ENCODE data around the gene TNIK. TPM values are rescaled to one million over a fixed set of nuclear protein-coding genes. Genes with fewer than 3 reads are reported as not detected.

TNIK gene
- total and polyA plus RNA-seq, 2 donors: 6.5 to 9.0 TPM

- H3K4me3 ChIP-seq (ENCODE audit: low read length in 2 of 2): no peak overlapping the region
- no peaks in the 10 kb centered on the region for H3K27me3 ChIP-seq (ENCODE audit: control insufficient read depth in 2 of 2, insufficient read depth in 1 of 2, low read length in 1 of 2)
- H3K4me1 ChIP-seq (ENCODE audit: control insufficient read depth in 2 of 2, insufficient read depth in 2 of 2, low read length in 2 of 2): no peaks in the 10 kb centered on the region
- no peaks in the 10 kb centered on the region for H3K9me3 ChIP-seq (ENCODE audit: control insufficient read depth in 2 of 2, insufficient read depth in 1 of 2, low read length in 1 of 2)
- WGBS: 84% methylated on average over 5 of the region's 5 CpGs
- no peak for DNase-seq (ENCODE audit: low read depth in 6 of 9, low spot score in 9 of 9)
- no peaks in the 10 kb centered on the region for H3K36me3 ChIP-seq (ENCODE audit: control insufficient read depth in 2 of 2, insufficient read depth in 2 of 2, low read length in 1 of 2)
- H3K27ac ChIP-seq (ENCODE audit: low read depth in 1 of 2, low read length in 1 of 2): no peak overlapping the region
Observed at GRCh38 chr3:171420667-171421066, 39.5 kb downstream of the TNIK start.

- Histone ChIP-seq H3K36me3 (ENCODE audit: control insufficient read depth in 2 of 2, insufficient read depth in 2 of 2, low read length in 1 of 2) (no peaks in the 10 kb centered on the region), H3K4me1 (ENCODE audit: control insufficient read depth in 2 of 2, insufficient read depth in 2 of 2, low read length in 2 of 2) (no peaks in the 10 kb centered on the region), H3K27ac (ENCODE audit: low read depth in 1 of 2, low read length in 1 of 2) (no peak overlapping the region), H3K4me3 (ENCODE audit: low read length in 2 of 2) (no peak overlapping the region), H3K27me3 (ENCODE audit: control insufficient read depth in 2 of 2, insufficient read depth in 1 of 2, low read length in 1 of 2) (no peaks in the 10 kb centered on the region), H3K9me3 (ENCODE audit: control insufficient read depth in 2 of 2, insufficient read depth in 1 of 2, low read length in 1 of 2) (no peaks in the 10 kb centered on the region)
- 99% methylated on average over 3 of the region's 3 CpGs for WGBS
- DNase-seq (ENCODE audit: low read depth in 6 of 9, low spot score in 9 of 9): no peak
Observed at GRCh38 chr3:171419457-171419856, 40.7 kb downstream of the TNIK start.

GRCh38 chr3:171417813-171418212 lies 42.4 kb downstream of the TNIK start:
- 96% methylated on average over 3 of the region's 3 CpGs for WGBS

GRCh38 chr3:171417137-171417536 lies 43.1 kb downstream of the TNIK start:
- H3K27ac ChIP-seq (ENCODE audit: low read depth in 1 of 2, low read length in 1 of 2): no peak overlapping the region
- no peak for DNase-seq (ENCODE audit: low read depth in 6 of 9, low spot score in 9 of 9)
- H3K9me3 ChIP-seq (ENCODE audit: control insufficient read depth in 2 of 2, insufficient read depth in 1 of 2, low read length in 1 of 2): no peaks in the 10 kb centered on the region
- H3K36me3 ChIP-seq (ENCODE audit: control insufficient read depth in 2 of 2, insufficient read depth in 2 of 2, low read length in 1 of 2): no peaks in the 10 kb centered on the region
- H3K4me1 ChIP-seq (ENCODE audit: control insufficient read depth in 2 of 2, insufficient read depth in 2 of 2, low read length in 2 of 2): no peaks in the 10 kb centered on the region
- WGBS: 97% methylated on average over 1 of the region's 1 CpG
- H3K4me3 ChIP-seq (ENCODE audit: low read length in 2 of 2): no peak overlapping the region
- no peaks in the 10 kb centered on the region for H3K27me3 ChIP-seq (ENCODE audit: control insufficient read depth in 2 of 2, insufficient read depth in 1 of 2, low read length in 1 of 2)

More at GRCh38 chr3:171417813-171418212, 42.4 kb downstream of the TNIK start:
- Histone ChIP-seq H3K4me1 (ENCODE audit: control insufficient read depth in 2 of 2, insufficient read depth in 2 of 2, low read length in 2 of 2) (no peaks in the 10 kb centered on the region), H3K36me3 (ENCODE audit: control insufficient read depth in 2 of 2, insufficient read depth in 2 of 2, low read length in 1 of 2) (no peaks in the 10 kb centered on the region), H3K9me3 (ENCODE audit: control insufficient read depth in 2 of 2, insufficient read depth in 1 of 2, low read length in 1 of 2) (no peaks in the 10 kb centered on the region), H3K4me3 (ENCODE audit: low read length in 2 of 2) (no peak overlapping the region), H3K27me3 (ENCODE audit: control insufficient read depth in 2 of 2, insufficient read depth in 1 of 2, low read length in 1 of 2) (no peaks in the 10 kb centered on the region), H3K27ac (ENCODE audit: low read depth in 1 of 2, low read length in 1 of 2) (no peak overlapping the region)
- no peak for DNase-seq (ENCODE audit: low read depth in 6 of 9, low spot score in 9 of 9)

- no peaks in the 10 kb centered on the region for H3K27me3 ChIP-seq (ENCODE audit: control insufficient read depth in 2 of 2, insufficient read depth in 1 of 2, low read length in 1 of 2)
- 98% methylated on average over 2 of the region's 2 CpGs for WGBS
- DNase-seq (ENCODE audit: low read depth in 6 of 9, low spot score in 9 of 9): no peak
- no peaks in the 10 kb centered on the region for H3K4me1 ChIP-seq (ENCODE audit: control insufficient read depth in 2 of 2, insufficient read depth in 2 of 2, low read length in 2 of 2)
- no peaks in the 10 kb centered on the region for H3K9me3 ChIP-seq (ENCODE audit: control insufficient read depth in 2 of 2, insufficient read depth in 1 of 2, low read length in 1 of 2)
- H3K4me3 ChIP-seq (ENCODE audit: low read length in 2 of 2): no peak overlapping the region
- H3K27ac ChIP-seq (ENCODE audit: low read depth in 1 of 2, low read length in 1 of 2): no peak overlapping the region
- H3K36me3 ChIP-seq (ENCODE audit: control insufficient read depth in 2 of 2, insufficient read depth in 2 of 2, low read length in 1 of 2): no peaks in the 10 kb centered on the region
Observed at GRCh38 chr3:171416666-171417065, 43.5 kb downstream of the TNIK start.

- no peaks in the 10 kb centered on the region for H3K9me3 ChIP-seq (ENCODE audit: control insufficient read depth in 2 of 2, insufficient read depth in 1 of 2, low read length in 1 of 2)
- no peak for DNase-seq (ENCODE audit: low read depth in 6 of 9, low spot score in 9 of 9)
- WGBS: 95% methylated on average over 5 of the region's 5 CpGs
- no peaks in the 10 kb centered on the region for H3K36me3 ChIP-seq (ENCODE audit: control insufficient read depth in 2 of 2, insufficient read depth in 2 of 2, low read length in 1 of 2)
- H3K4me1 ChIP-seq (ENCODE audit: control insufficient read depth in 2 of 2, insufficient read depth in 2 of 2, low read length in 2 of 2): no peaks in the 10 kb centered on the region
- no peak overlapping the region for H3K27ac ChIP-seq (ENCODE audit: low read depth in 1 of 2, low read length in 1 of 2)
- H3K27me3 ChIP-seq (ENCODE audit: control insufficient read depth in 2 of 2, insufficient read depth in 1 of 2, low read length in 1 of 2): no peaks in the 10 kb centered on the region
- no peak overlapping the region for H3K4me3 ChIP-seq (ENCODE audit: low read length in 2 of 2)
Observed at GRCh38 chr3:171416061-171416460, 44.1 kb downstream of the TNIK start.

GRCh38 chr3:171415070-171415469 lies 45.1 kb downstream of the TNIK start:
- Histone ChIP-seq H3K27ac (ENCODE audit: low read depth in 1 of 2, low read length in 1 of 2) (no peak overlapping the region), H3K9me3 (ENCODE audit: control insufficient read depth in 2 of 2, insufficient read depth in 1 of 2, low read length in 1 of 2) (no peaks in the 10 kb centered on the region), H3K4me1 (ENCODE audit: control insufficient read depth in 2 of 2, insufficient read depth in 2 of 2, low read length in 2 of 2) (no peaks in the 10 kb centered on the region), H3K4me3 (ENCODE audit: low read length in 2 of 2) (no peak overlapping the region), H3K27me3 (ENCODE audit: control insufficient read depth in 2 of 2, insufficient read depth in 1 of 2, low read length in 1 of 2) (no peaks in the 10 kb centered on the region), H3K36me3 (ENCODE audit: control insufficient read depth in 2 of 2, insufficient read depth in 2 of 2, low read length in 1 of 2) (no peaks in the 10 kb centered on the region)
- 94% methylated on average over 2 of the region's 2 CpGs for WGBS
- no peak for DNase-seq (ENCODE audit: low read depth in 6 of 9, low spot score in 9 of 9)

- no peaks in the 10 kb centered on the region for H3K36me3 ChIP-seq (ENCODE audit: control insufficient read depth in 2 of 2, insufficient read depth in 2 of 2, low read length in 1 of 2)
- WGBS: 100% methylated on average over 1 of the region's 1 CpG
- no peaks in the 10 kb centered on the region for H3K4me1 ChIP-seq (ENCODE audit: control insufficient read depth in 2 of 2, insufficient read depth in 2 of 2, low read length in 2 of 2)
- H3K27ac ChIP-seq (ENCODE audit: low read depth in 1 of 2, low read length in 1 of 2): no peak overlapping the region
- no peak overlapping the region for H3K4me3 ChIP-seq (ENCODE audit: low read length in 2 of 2)
- no peak for DNase-seq (ENCODE audit: low read depth in 6 of 9, low spot score in 9 of 9)
- H3K27me3 ChIP-seq (ENCODE audit: control insufficient read depth in 2 of 2, insufficient read depth in 1 of 2, low read length in 1 of 2): no peaks in the 10 kb centered on the region
- no peaks in the 10 kb centered on the region for H3K9me3 ChIP-seq (ENCODE audit: control insufficient read depth in 2 of 2, insufficient read depth in 1 of 2, low read length in 1 of 2)
Observed at GRCh38 chr3:171412473-171412872, 47.7 kb downstream of the TNIK start.

GRCh38 chr3:171412054-171412453 lies 48.2 kb downstream of the TNIK start:
- Histone ChIP-seq H3K9me3 (ENCODE audit: control insufficient read depth in 2 of 2, insufficient read depth in 1 of 2, low read length in 1 of 2) (no peaks in the 10 kb centered on the region), H3K4me1 (ENCODE audit: control insufficient read depth in 2 of 2, insufficient read depth in 2 of 2, low read length in 2 of 2) (no peaks in the 10 kb centered on the region), H3K4me3 (ENCODE audit: low read length in 2 of 2) (no peak overlapping the region), H3K36me3 (ENCODE audit: control insufficient read depth in 2 of 2, insufficient read depth in 2 of 2, low read length in 1 of 2) (no peaks in the 10 kb centered on the region), H3K27ac (ENCODE audit: low read depth in 1 of 2, low read length in 1 of 2) (no peak overlapping the region), H3K27me3 (ENCODE audit: control insufficient read depth in 2 of 2, insufficient read depth in 1 of 2, low read length in 1 of 2) (no peaks in the 10 kb centered on the region)
- 69% methylated on average over 2 of the region's 2 CpGs for WGBS
- DNase-seq (ENCODE audit: low read depth in 6 of 9, low spot score in 9 of 9): no peak

- no peaks in the 10 kb centered on the region for H3K4me1 ChIP-seq (ENCODE audit: control insufficient read depth in 2 of 2, insufficient read depth in 2 of 2, low read length in 2 of 2)
- WGBS: 97% methylated on average over 6 of the region's 6 CpGs
- H3K27me3 ChIP-seq (ENCODE audit: control insufficient read depth in 2 of 2, insufficient read depth in 1 of 2, low read length in 1 of 2): no peaks in the 10 kb centered on the region
- no peak overlapping the region for H3K4me3 ChIP-seq (ENCODE audit: low read length in 2 of 2)
- H3K9me3 ChIP-seq (ENCODE audit: control insufficient read depth in 2 of 2, insufficient read depth in 1 of 2, low read length in 1 of 2): no peaks in the 10 kb centered on the region
- H3K36me3 ChIP-seq (ENCODE audit: control insufficient read depth in 2 of 2, insufficient read depth in 2 of 2, low read length in 1 of 2): no peaks in the 10 kb centered on the region
- no peak for DNase-seq (ENCODE audit: low read depth in 6 of 9, low spot score in 9 of 9)
- H3K27ac ChIP-seq (ENCODE audit: low read depth in 1 of 2, low read length in 1 of 2): no peak overlapping the region
Observed at GRCh38 chr3:171410186-171410585, 50.0 kb downstream of the TNIK start.
